A549 treated with DMSO at 1 μM for 4 hours (cell line): ENCODE measurements around the gene LHX8. TPM values are rescaled to one million over a fixed set of nuclear protein-coding genes. Genes with fewer than 3 reads are reported as not detected.

Experiments
- total RNA-seq: library from RNA; stranded (reverse); fragments of 200-300 nt; extraction: Qiagen RNA extraction; gene quantifications from 5 replicates; pipeline ENCODE4 v1.2.3, GENCODE V29; 2022; ENCODE audit warnings: low read depth

LHX8 gene
- 1.1 to 1.8 TPM (median 1.3 TPM) in 5 replicates for total RNA-seq

GRCh38 chr1:75133750-75134646, at the start of gene LHX8:
Gene LHX8 (plus strand): TSS chr1:75134388. CDS start chr1:75136615, 2,227 bp downstream.

